ENCODE measurements around the gene OSER1.

Gene OSER1

DNA sequence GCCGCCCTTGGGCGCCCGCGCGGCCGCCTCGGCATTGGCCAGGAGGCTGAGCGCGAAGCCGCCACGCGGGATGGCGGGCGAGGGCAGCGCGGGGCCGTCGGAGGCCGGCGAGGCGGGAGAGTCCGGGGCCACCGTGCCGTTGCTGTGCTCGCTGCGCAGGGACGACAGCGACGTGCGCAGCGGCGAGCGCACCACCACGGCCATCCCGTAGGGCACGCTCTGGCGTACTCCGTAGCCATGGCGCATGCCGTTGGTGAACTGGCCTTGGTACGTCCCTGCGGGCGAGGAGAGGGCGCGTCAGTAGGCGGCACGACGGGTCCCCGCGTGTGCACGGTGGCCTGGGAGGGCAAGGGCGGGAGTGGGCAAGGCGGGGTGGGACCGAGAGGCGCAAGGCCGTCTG lies 50.4 kb downstream of the OSER1 start:
- no peak for TF ChIP-seq CTCF (IDR thresholded peaks at IDR 0.05; ENCODE audit: poor library complexity, severe bottlenecking)
- ATAC-seq (ENCODE audit: low read depth): no peak
- Histone ChIP-seq H3K9me3 (ENCODE audit: severe bottlenecking) (no peaks in the 10 kb centered on the region), H3K27me3 (ENCODE audit: insufficient read depth, poor library complexity, severe bottlenecking) (no peaks in the 10 kb centered on the region), H3K27ac (ENCODE audit: poor library complexity, severe bottlenecking) (no peak overlapping the region), H3K36me3 (ENCODE audit: low read depth) (no peaks in the 10 kb centered on the region), H3K4me1 (ENCODE audit: insufficient read depth, poor library complexity, severe bottlenecking) (no peaks in the 10 kb centered on the region), H3K4me3 (ENCODE audit: severe bottlenecking) (no peak overlapping the region)
- no peak for DNase-seq (ENCODE audit: low spot score)

- Histone ChIP-seq H3K36me3 (ENCODE audit: low read depth) (no peaks in the 10 kb centered on the region), H3K4me3 (ENCODE audit: severe bottlenecking) (no peak overlapping the region), H3K27ac (ENCODE audit: poor library complexity, severe bottlenecking) (no peak overlapping the region), H3K27me3 (ENCODE audit: insufficient read depth, poor library complexity, severe bottlenecking) (no peaks in the 10 kb centered on the region), H3K4me1 (ENCODE audit: insufficient read depth, poor library complexity, severe bottlenecking) (no peaks in the 10 kb centered on the region), H3K9me3 (ENCODE audit: severe bottlenecking) (no peaks in the 10 kb centered on the region)
- DNase-seq (ENCODE audit: low spot score) (no peak), ATAC-seq (ENCODE audit: low read depth) (no peak)
- TF ChIP-seq CTCF (IDR thresholded peaks at IDR 0.05; ENCODE audit: poor library complexity, severe bottlenecking): no peak
These were observed 50.9 kb downstream of the OSER1 start for GRCh38 chr20:44159711-44160110.

GRCh38 chr20:44159125-44159524 lies 51.4 kb downstream of the OSER1 start:
- no peak for ATAC-seq (ENCODE audit: low read depth)
- Histone ChIP-seq H3K4me1 (ENCODE audit: insufficient read depth, poor library complexity, severe bottlenecking) (peaks cover 3% of the 10 kb centered on the region), H3K9me3 (ENCODE audit: severe bottlenecking) (no peaks in the 10 kb centered on the region), H3K27ac (ENCODE audit: poor library complexity, severe bottlenecking) (no peak overlapping the region), H3K4me3 (ENCODE audit: severe bottlenecking) (no peak overlapping the region), H3K27me3 (ENCODE audit: insufficient read depth, poor library complexity, severe bottlenecking) (no peaks in the 10 kb centered on the region), H3K36me3 (ENCODE audit: low read depth) (no peaks in the 10 kb centered on the region)
- TF ChIP-seq CTCF (IDR thresholded peaks at IDR 0.05; ENCODE audit: poor library complexity, severe bottlenecking): no peak
- no peak for DNase-seq (ENCODE audit: low spot score)

DNA sequence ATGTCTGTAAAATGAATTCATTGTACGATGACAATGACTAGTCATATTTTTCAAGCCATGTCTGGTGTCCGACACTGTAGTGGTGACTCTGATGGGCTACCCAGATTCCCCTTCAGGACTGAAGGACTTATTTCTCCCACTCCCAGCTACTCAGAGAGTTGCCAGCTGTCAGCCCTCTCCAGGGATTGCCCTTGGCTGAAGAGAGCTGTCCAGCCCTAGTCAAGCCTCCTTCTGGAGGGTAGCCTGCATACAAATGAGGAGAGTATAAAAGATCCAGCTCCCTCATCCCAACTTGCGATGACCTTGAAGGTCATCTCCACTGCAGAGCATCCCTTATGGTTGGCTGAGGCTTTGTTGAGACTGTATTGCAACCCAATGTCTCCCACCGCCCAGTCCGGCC lies 53.5 kb downstream of the OSER1 start:
- H3K36me3 ChIP-seq (ENCODE audit: low read depth): peaks cover 3% of the 10 kb centered on the region; the same call in 1 of the 2 replicates
- H3K4me3 ChIP-seq (ENCODE audit: severe bottlenecking): no peak overlapping the region
- no peaks in the 10 kb centered on the region for H3K9me3 ChIP-seq (ENCODE audit: severe bottlenecking)
- no peaks in the 10 kb centered on the region for H3K27me3 ChIP-seq (ENCODE audit: insufficient read depth, poor library complexity, severe bottlenecking)
- peaks cover 9% of the 10 kb centered on the region for H3K4me1 ChIP-seq (ENCODE audit: insufficient read depth, poor library complexity, severe bottlenecking)
- ATAC-seq (ENCODE audit: low read depth) (no peak), DNase-seq (ENCODE audit: low spot score) (no peak)
- H3K27ac ChIP-seq (ENCODE audit: poor library complexity, severe bottlenecking): no peak overlapping the region
- no peak for TF ChIP-seq CTCF (IDR thresholded peaks at IDR 0.05; ENCODE audit: poor library complexity, severe bottlenecking)

- DNase-seq (ENCODE audit: low spot score) (no peak), ATAC-seq (ENCODE audit: low read depth) (peak; percentile 29; the same call in 2 of the 3 replicates)
- Histone ChIP-seq H3K4me1 (ENCODE audit: insufficient read depth, poor library complexity, severe bottlenecking) (peaks cover 20% of the 10 kb centered on the region), H3K4me3 (ENCODE audit: severe bottlenecking) (no peak overlapping the region), H3K36me3 (ENCODE audit: low read depth) (peaks cover 13% of the 10 kb centered on the region), H3K27ac (ENCODE audit: poor library complexity, severe bottlenecking) (no peak overlapping the region), H3K9me3 (ENCODE audit: severe bottlenecking) (no peaks in the 10 kb centered on the region), H3K27me3 (ENCODE audit: insufficient read depth, poor library complexity, severe bottlenecking) (no peaks in the 10 kb centered on the region)
- peak; percentile 50 for TF ChIP-seq CTCF (IDR thresholded peaks at IDR 0.05; ENCODE audit: poor library complexity, severe bottlenecking)
These were observed 56.0 kb downstream of the OSER1 start for GRCh38 chr20:44154521-44155001.
